Naive thymus-derived CD4-positive, alpha-beta T cell (primary cell): ENCODE measurements around the gene ITGA3. TPM values are rescaled to one million over a fixed set of nuclear protein-coding genes. Genes with fewer than 3 reads are reported as not detected.
"Not testable (repeated sequence)": the region's sequence is repeated elsewhere in the genome, so short reads cannot be mapped to it uniquely, and the experiment has no call there.

Experiments
- ATAC-seq: fragments of 150-1000 bp; cut with Tn5 transposase; 2 replicates; pipeline ENCODE4 v1.10.0; 2021; ENCODE audit warnings: mild to moderate bottlenecking, moderate library complexity
- CTCF ChIA-PET: fragments of 350-600 bp; sonication (Branson Sonifier 250); formaldehyde crosslinking; loops from one replicate; lab custom pipeline; 2021; ENCODE audit warnings: antibody characterized with exemption; lab: Charles Lee
- POLR2A ChIA-PET: fragments of 350-600 bp; sonication (Branson Sonifier 250); formaldehyde crosslinking; loops from one replicate; lab custom pipeline; 2021; ENCODE audit warnings: antibody characterized with exemption, inconsistent platforms; lab: Charles Lee
- DNase-seq, 9 donors: peaks; one replicate each; pipeline versions ENCODE4 v3.0.0 to v3.0.0-alpha.2; 2020 to 2022; ENCODE audit warnings: mixed read lengths in 1 of 9
- H3K27ac ChIP-seq: one replicate; pipeline ENCODE4 v1.7.0; 2013; ENCODE audit warnings: mild to moderate bottlenecking, low read depth, low read length, moderate library complexity
- H3K27me3 ChIP-seq, 2 donors: one replicate each; pipeline ENCODE4 v1.7.0; 2013; ENCODE audit warnings: low read length in 2 of 2, mild to moderate bottlenecking in 2 of 2, moderate library complexity in 2 of 2; ENCODE audit not compliant: control insufficient read depth in 2 of 2, insufficient read depth in 2 of 2
- H3K36me3 ChIP-seq, 3 experiments: 1 replicate in 2 of 3; 2 replicates in 1 of 3; pipeline ENCODE4 v1.7.0; 2013; ENCODE audit warnings: low read length in 3 of 3, mild to moderate bottlenecking in 3 of 3, moderate library complexity in 1 of 3; ENCODE audit not compliant: insufficient read depth in 3 of 3, control insufficient read depth in 2 of 3
- H3K4me1 ChIP-seq, 2 donors: one replicate each; pipeline ENCODE4 v1.7.0; 2013; ENCODE audit warnings: low read length in 2 of 2, mild to moderate bottlenecking in 2 of 2, moderate library complexity in 1 of 2; ENCODE audit not compliant: control insufficient read depth in 2 of 2, insufficient read depth in 2 of 2
- H3K4me3 ChIP-seq: 2 replicates; pipeline ENCODE4 v1.7.0; 2013; ENCODE audit warnings: mild to moderate bottlenecking, low read length
- H3K9me3 ChIP-seq, 3 experiments: 1 replicate in 2 of 3; 2 replicates in 1 of 3; pipeline ENCODE4 v1.7.0; 2013; ENCODE audit warnings: low read length in 3 of 3; ENCODE audit not compliant: control insufficient read depth in 2 of 3
- H3K27ac Mint-ChIP-seq, 9 donors: one replicate each; pipeline ENCODE4 v1.8.0; 2020 to 2022; ENCODE audit warnings: mixed read lengths in 9 of 9, mild to moderate bottlenecking in 8 of 9, moderate library complexity in 5 of 9, inconsistent platforms in 2 of 9
- H3K27me3 Mint-ChIP-seq, 5 donors: one replicate each; pipeline ENCODE4 v1.8.0; 2021 to 2022; ENCODE audit warnings: mixed read lengths in 5 of 5, mild to moderate bottlenecking in 1 of 5
- H3K36me3 Mint-ChIP-seq, 5 donors: one replicate each; pipeline ENCODE4 v1.8.0; 2020 to 2022; ENCODE audit warnings: mixed read lengths in 5 of 5, mild to moderate bottlenecking in 3 of 5, inconsistent platforms in 1 of 5
- H3K4me1 Mint-ChIP-seq, 7 donors: one replicate each; pipeline ENCODE4 v1.8.0; 2020 to 2022; ENCODE audit warnings: mixed read lengths in 7 of 7, mild to moderate bottlenecking in 3 of 7, inconsistent platforms in 1 of 7
- H3K4me3 Mint-ChIP-seq, 10 donors: one replicate each; pipeline ENCODE4 v1.8.0; 2020 to 2022; ENCODE audit warnings: mild to moderate bottlenecking in 10 of 10, mixed read lengths in 10 of 10, moderate library complexity in 6 of 10, inconsistent platforms in 2 of 10
- H3K9me3 Mint-ChIP-seq, 11 donors: one replicate each; pipeline ENCODE4 v1.8.0; 2020 to 2022; ENCODE audit warnings: mixed read lengths in 11 of 11, mild to moderate bottlenecking in 4 of 11, inconsistent platforms in 1 of 11, moderate library complexity in 1 of 11
- intact Hi-C, 2 donors: fragments of 100-400 bp; cut with micrococcal nuclease; formaldehyde crosslinking; loops; one replicate each; pipeline ENCODE4 v1.15.1; 2023
- polyA plus RNA-seq, 2 donors: library from polyadenylated mRNA; unstranded; fragments of 300-500 nt; fragmentation: Illumina TruSeq; gene quantifications; one replicate each; pipeline ENCODE4 v1.2.3, GENCODE V29; 2021
- total RNA-seq, 6 experiments: library from RNA in 5 of 6; stranded (reverse) in 5 of 6; gene quantifications; 1 replicate in 5 of 6; 2 replicates in 1 of 6; pipeline ENCODE4 v1.2.3 and lab custom pipeline; 2021 to 2026

The ITGA3 gene
- total and polyA plus RNA-seq, 7 experiments from 2014 or later = 1.4 to 14.6 (median 5.4) TPM

- ATAC-seq = no peak
- no peaks in the 10 kb centered on the region for H3K4me1 ChIP-seq
- no peaks in the 10 kb centered on the region for H3K36me3 ChIP-seq
- H3K27ac ChIP-seq = no peak overlapping the region
- no peak for DNase-seq
- CTCF ChIA-PET = no interaction called here
- H3K9me3 Mint-ChIP-seq = no peaks in the 10 kb centered on the region
- H3K27me3 Mint-ChIP-seq = peaks cover 0 to 9% (median 5%) of the 10 kb centered on the region in 5 donors
- H3K27me3 ChIP-seq = no peaks in the 10 kb centered on the region
- peak overlapping the region in 1 of 9 donors; percentile 46 for H3K27ac Mint-ChIP-seq
- no peak overlapping the region for H3K4me3 ChIP-seq
- H3K4me1 Mint-ChIP-seq = no peaks in the 10 kb centered on the region
- H3K4me3 Mint-ChIP-seq = no peak overlapping the region
- H3K9me3 ChIP-seq = no peaks in the 10 kb centered on the region
- POLR2A ChIA-PET = no interaction called here
- intact Hi-C loops = no loop called here
- H3K36me3 Mint-ChIP-seq = no peaks in the 10 kb centered on the region
These were observed 18.4 kb upstream of the ITGA3 start for GRCh38 chr17:50037321-50038107.

GRCh38 chr17:50039058-50039457 lies 16.9 kb upstream of the ITGA3 start:
- Mint-ChIP-seq H3K27me3 (peaks cover 0 to 8% (median 5%) of the 10 kb centered on the region in 5 donors), H3K4me3 (no peak overlapping the region), H3K4me1 (no peaks in the 10 kb centered on the region), H3K27ac (no peak overlapping the region), H3K9me3 (no peaks in the 10 kb centered on the region), H3K36me3 (no peaks in the 10 kb centered on the region)
- Histone ChIP-seq H3K4me3 (no peak overlapping the region), H3K27ac (no peak overlapping the region), H3K27me3 (no peaks in the 10 kb centered on the region), H3K36me3 (no peaks in the 10 kb centered on the region), H3K9me3 (no peaks in the 10 kb centered on the region), H3K4me1 (no peaks in the 10 kb centered on the region)
- POLR2A ChIA-PET = no interaction called here
- DNase-seq (no peak), ATAC-seq (no peak)
- intact Hi-C loops = no loop called here
- CTCF ChIA-PET = no interaction called here

- H3K36me3 Mint-ChIP-seq, POLR2A ChIA-PET: not testable (repeated sequence)
These were observed 15.4 kb upstream of the ITGA3 start for GRCh38 chr17:50040496-50040895.

GRCh38 chr17:50042211-50042610 lies 13.7 kb upstream of the ITGA3 start:
- ATAC-seq = no peak
- peaks cover 0 to 11% (median 6%) of the 10 kb centered on the region in 5 donors for H3K27me3 Mint-ChIP-seq
- ChIA-PET CTCF (no interaction called here), POLR2A (no interaction called here)
- no peaks in the 10 kb centered on the region for H3K9me3 ChIP-seq
- no peak overlapping the region for H3K4me3 ChIP-seq
- H3K27ac ChIP-seq = no peak overlapping the region
- H3K27ac Mint-ChIP-seq = no peak overlapping the region
- no peaks in the 10 kb centered on the region for H3K27me3 ChIP-seq
- no peak for DNase-seq
- no peaks in the 10 kb centered on the region for H3K36me3 Mint-ChIP-seq
- peaks cover 0 to 2% (median 0%) of the 10 kb centered on the region in 7 donors for H3K4me1 Mint-ChIP-seq
- no peaks in the 10 kb centered on the region for H3K36me3 ChIP-seq
- intact Hi-C loops = no loop called here
- no peak overlapping the region for H3K4me3 Mint-ChIP-seq
- H3K9me3 Mint-ChIP-seq = no peaks in the 10 kb centered on the region
- no peaks in the 10 kb centered on the region for H3K4me1 ChIP-seq

More at GRCh38 chr17:50040496-50040895, 15.4 kb upstream of the ITGA3 start:
- H3K27ac Mint-ChIP-seq, H3K9me3 ChIP-seq, H3K27ac ChIP-seq, H3K27me3 ChIP-seq, DNase-seq, H3K9me3 Mint-ChIP-seq, intact Hi-C loops, H3K27me3 Mint-ChIP-seq, CTCF ChIA-PET, H3K4me1 Mint-ChIP-seq, ATAC-seq, H3K4me3 Mint-ChIP-seq, H3K36me3 ChIP-seq, H3K4me3 ChIP-seq, H3K4me1 ChIP-seq: not testable (repeated sequence)

- peaks cover 0 to 11% (median 0%) of the 10 kb centered on the region in 7 donors for H3K4me1 Mint-ChIP-seq
- DNase-seq = no peak
- Histone ChIP-seq H3K9me3 (no peaks in the 10 kb centered on the region), H3K36me3 (no peaks in the 10 kb centered on the region), H3K27me3 (no peaks in the 10 kb centered on the region), H3K4me3 (no peak overlapping the region), H3K27ac (no peak overlapping the region), H3K4me1 (no peaks in the 10 kb centered on the region)
- H3K4me3 Mint-ChIP-seq = no peak overlapping the region
- ChIA-PET POLR2A (no interaction called here), CTCF (interaction anchor here (1.0 kb wide), 1 partner anchor 13 kb away, joined by 3 read pairs; the partner anchor contains the start of gene ITGA3)
- intact Hi-C loops = no loop called here
- H3K27ac Mint-ChIP-seq = no peak overlapping the region
- ATAC-seq = no peak
- H3K36me3 Mint-ChIP-seq = no peaks in the 10 kb centered on the region
- H3K9me3 Mint-ChIP-seq = no peaks in the 10 kb centered on the region
- H3K27me3 Mint-ChIP-seq = peaks cover 0 to 11% (median 6%) of the 10 kb centered on the region in 5 donors
These were observed 12.4 kb upstream of the ITGA3 start for GRCh38 chr17:50043290-50044148.

- H3K27me3 Mint-ChIP-seq = peaks cover 5 to 11% (median 6%) of the 10 kb centered on the region in 5 donors
These were observed 11.4 kb upstream of the ITGA3 start for GRCh38 chr17:50044483-50044882.

More at GRCh38 chr17:50044483-50044882, 11.4 kb upstream of the ITGA3 start:
- H3K9me3 Mint-ChIP-seq = no peaks in the 10 kb centered on the region
- H3K36me3 Mint-ChIP-seq = no peaks in the 10 kb centered on the region
- intact Hi-C loops = no loop called here
- POLR2A ChIA-PET = no interaction called here
- H3K4me3 Mint-ChIP-seq = no peak overlapping the region
- Histone ChIP-seq H3K4me1 (no peaks in the 10 kb centered on the region), H3K27ac (no peak overlapping the region), H3K4me3 (no peak overlapping the region), H3K9me3 (no peaks in the 10 kb centered on the region), H3K27me3 (no peaks in the 10 kb centered on the region), H3K36me3 (no peaks in the 10 kb centered on the region)
- ATAC-seq = no peak
- CTCF ChIA-PET = interaction anchor here (1.0 kb wide), 1 partner anchor 12 kb away, joined by 3 read pairs; the partner anchor contains the start of gene ITGA3
- H3K4me1 Mint-ChIP-seq = peaks cover 0 to 12% (median 0%) of the 10 kb centered on the region in 7 donors
- DNase-seq = no peak
- no peak overlapping the region for H3K27ac Mint-ChIP-seq
